Caco-2 (cell line): Measurements from ENCODE around the gene FGR. TPM values are rescaled to one million over a fixed set of nuclear protein-coding genes. Genes with fewer than 3 reads are reported as not detected.

Source experiments
- BruUV-seq: library from RNA; stranded (reverse); fragments of 400-500 nt; replicated peaks from 2 replicates; lab custom pipeline; 2021; lab: Mats Ljungman, UMichigan
- CTCF ChIA-PET: fragments of 300-600 bp; sonication (Branson Sonifier 250); formaldehyde crosslinking; loops from one replicate; lab custom pipeline; 2022; ENCODE audit warnings: antibody characterized with exemption; lab: Charles Lee
- POLR2A ChIA-PET: fragments of 300-600 bp; sonication (Branson Sonifier 250); formaldehyde crosslinking; loops from one replicate; lab custom pipeline; 2022; ENCODE audit warnings: antibody characterized with exemption; lab: Charles Lee
- DNase-seq, 2 experiments: peaks; one replicate each; pipeline versions ENCODE4 v3.0.0 to v3.0.0-alpha.2; 2020 to 2022
- H3K27me3 ChIP-seq: replicated peaks from 2 replicates; pipeline ENCODE4 v1.6.0; 2011; ENCODE audit warnings: low read length; ENCODE audit not compliant: control insufficient read depth, insufficient read depth
- H3K36me3 ChIP-seq: 2 replicates; pipeline ENCODE4 v1.5.1; 2011; ENCODE audit warnings: low read length; ENCODE audit not compliant: control insufficient read depth, insufficient read depth
- H3K4me1 ChIP-seq: fragments of 250-450 bp; sonication (Bioruptor Pico); 2 replicates; pipeline ENCODE4 v1.5.1; 2020; ENCODE audit warnings: mild to moderate bottlenecking
- H3K4me3 ChIP-seq: 2 replicates; pipeline ENCODE4 v1.5.1; 2011; ENCODE audit warnings: low read depth, mild to moderate bottlenecking, control low read depth, low read length
- H3K9me3 ChIP-seq: fragments of 250-450 bp; sonication (Bioruptor Pico); 2 replicates; pipeline ENCODE4 v1.5.1; 2020; ENCODE audit warnings: mild to moderate bottlenecking, moderate library complexity
- H3K27ac Mint-ChIP-seq: one replicate; pipeline ENCODE4 v1.8.0; 2022; ENCODE audit warnings: mixed read lengths; ENCODE audit not compliant: unreplicated experiment
- H3K27me3 Mint-ChIP-seq: one replicate; pipeline ENCODE4 v1.8.0; 2022; ENCODE audit warnings: mixed read lengths; ENCODE audit not compliant: insufficient read depth, unreplicated experiment
- H3K36me3 Mint-ChIP-seq: one replicate; pipeline ENCODE4 v1.8.0; 2022; ENCODE audit warnings: mild to moderate bottlenecking, mixed read lengths; ENCODE audit not compliant: insufficient read depth, unreplicated experiment
- H3K4me1 Mint-ChIP-seq: one replicate; pipeline ENCODE4 v1.8.0; 2022; ENCODE audit warnings: low read depth, mixed read lengths; ENCODE audit not compliant: unreplicated experiment
- H3K4me3 Mint-ChIP-seq: one replicate; pipeline ENCODE4 v1.8.0; 2022; ENCODE audit warnings: mild to moderate bottlenecking, moderate library complexity, mixed read lengths; ENCODE audit not compliant: unreplicated experiment
- H3K9me3 Mint-ChIP-seq: one replicate; pipeline ENCODE4 v1.8.0; 2022; ENCODE audit warnings: mixed read lengths; ENCODE audit not compliant: unreplicated experiment
- CTCF ChIP-seq, 2 experiments: fragments of 200-600 bp in 1 of 2; IDR thresholded peaks; 1 replicate in 1 of 2; 2 replicates in 1 of 2; pipeline versions ENCODE4 v1.5.1 to v1.8.0; 2011 to 2022; ENCODE audit warnings: antibody characterized with exemption in 1 of 2, control low read depth in 1 of 2, inconsistent platforms in 1 of 2, low read depth in 1 of 2, low read length in 1 of 2, mild to moderate bottlenecking in 1 of 2, moderate library complexity in 1 of 2; ENCODE audit not compliant: insufficient read depth in 1 of 2, severe bottlenecking in 1 of 2, unreplicated experiment in 1 of 2
- intact Hi-C: fragments of 100-400 bp; cut with micrococcal nuclease; formaldehyde crosslinking; loops from one replicate; pipeline ENCODE4 v1.10.0; 2022; ENCODE audit not compliant: unreplicated experiment
- total RNA-seq: library from RNA; stranded (reverse); gene quantifications from 2 replicates; pipeline ENCODE4 v1.2.3, GENCODE V29; 2022

FGR gene
- total RNA-seq, 1 experiment from 2014 or later: not detected

DNA sequence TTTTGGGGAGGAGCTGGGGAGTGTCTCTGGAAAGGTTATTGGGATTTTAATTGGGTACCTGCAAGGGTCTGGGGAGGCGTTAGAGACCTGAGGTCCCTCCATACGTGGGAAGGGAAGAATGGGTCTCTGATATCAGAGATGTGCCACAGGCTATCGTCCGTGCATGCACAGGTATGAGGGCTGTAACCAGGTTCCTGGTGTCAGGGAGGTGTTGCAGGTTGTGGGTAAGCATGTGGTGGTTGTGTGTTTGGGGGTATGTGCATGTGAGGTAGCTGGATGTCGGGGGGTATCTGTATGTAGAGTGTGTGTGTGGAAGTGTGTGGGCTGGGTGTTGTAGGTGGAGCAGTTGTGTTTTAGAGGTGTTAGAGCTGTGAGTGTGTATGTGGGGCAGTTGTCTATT, 39.4 kb downstream of the FGR start:
- H3K4me3 Mint-ChIP-seq: no peak overlapping the region
- no peak for TF ChIP-seq CTCF (IDR thresholded peaks at IDR 0.05; ENCODE audit: insufficient read depth in 1 of 2, low read depth in 1 of 2, low read length in 1 of 2, severe bottlenecking in 1 of 2, unreplicated experiment in 1 of 2)
- Histone ChIP-seq H3K4me3 (no peak overlapping the region), H3K9me3 (no peaks in the 10 kb centered on the region), H3K27me3 (no peaks in the 10 kb centered on the region), H3K36me3 (no peaks in the 10 kb centered on the region), H3K4me1 (no peaks in the 10 kb centered on the region; the same call in 1 of the 2 replicates)
- BruUV-seq: no TSS peak
- POLR2A ChIA-PET: no interaction called here
- CTCF ChIA-PET: no interaction called here
- intact Hi-C loops: no loop called here
- H3K4me1 Mint-ChIP-seq: no peaks in the 10 kb centered on the region
- H3K27ac Mint-ChIP-seq: no peak overlapping the region
- DNase-seq: no peak
- H3K36me3 Mint-ChIP-seq: no peaks in the 10 kb centered on the region
- no peaks in the 10 kb centered on the region for H3K27me3 Mint-ChIP-seq
- H3K9me3 Mint-ChIP-seq: no peaks in the 10 kb centered on the region

GRCh38 chr1:27594564-27595510, 40.1 kb downstream of the FGR start:
- no peaks in the 10 kb centered on the region for H3K9me3 Mint-ChIP-seq
- no peak overlapping the region for H3K27ac Mint-ChIP-seq
- H3K27me3 Mint-ChIP-seq: no peaks in the 10 kb centered on the region
- ChIA-PET CTCF (no interaction called here), POLR2A (no interaction called here)
- no peak for TF ChIP-seq CTCF (IDR thresholded peaks at IDR 0.05; ENCODE audit: insufficient read depth in 1 of 2, low read depth in 1 of 2, low read length in 1 of 2, severe bottlenecking in 1 of 2, unreplicated experiment in 1 of 2)
- Histone ChIP-seq H3K36me3 (no peaks in the 10 kb centered on the region), H3K4me1 (no peaks in the 10 kb centered on the region; the same call in 1 of the 2 replicates), H3K4me3 (no peak overlapping the region), H3K9me3 (no peaks in the 10 kb centered on the region), H3K27me3 (no peaks in the 10 kb centered on the region)
- no peaks in the 10 kb centered on the region for H3K36me3 Mint-ChIP-seq
- BruUV-seq: no TSS peak
- H3K4me1 Mint-ChIP-seq: no peaks in the 10 kb centered on the region
- intact Hi-C loops: no loop called here
- no peak overlapping the region for H3K4me3 Mint-ChIP-seq
- DNase-seq: no peak

- CTCF ChIA-PET: no interaction called here
- no peak overlapping the region for H3K4me3 ChIP-seq
- TF ChIP-seq CTCF (IDR thresholded peaks at IDR 0.05; ENCODE audit: insufficient read depth in 1 of 2, low read depth in 1 of 2, low read length in 1 of 2, severe bottlenecking in 1 of 2, unreplicated experiment in 1 of 2): no peak
- POLR2A ChIA-PET: no interaction called here
- no peaks in the 10 kb centered on the region for H3K36me3 ChIP-seq
- Mint-ChIP-seq H3K27ac (no peak overlapping the region), H3K27me3 (no peaks in the 10 kb centered on the region), H3K4me1 (no peaks in the 10 kb centered on the region), H3K9me3 (no peaks in the 10 kb centered on the region), H3K36me3 (no peaks in the 10 kb centered on the region), H3K4me3 (no peak overlapping the region)
- H3K9me3 ChIP-seq: no peaks in the 10 kb centered on the region
- no peaks in the 10 kb centered on the region for H3K27me3 ChIP-seq
- no peaks in the 10 kb centered on the region for H3K4me1 ChIP-seq
- no TSS peak for BruUV-seq
- DNase-seq: no peak
- intact Hi-C loops: no loop called here
Observed at GRCh38 chr1:27593678-27594563, 41.1 kb downstream of the FGR start.
